GF-D8 (cell line): ENCODE results near the gene GGNBP2.

Experiments used
- DNase-seq: peaks from one replicate; lab custom pipeline; 2025; lab: John Stamatoyannopoulos, UW

The GGNBP2 gene

DNA sequence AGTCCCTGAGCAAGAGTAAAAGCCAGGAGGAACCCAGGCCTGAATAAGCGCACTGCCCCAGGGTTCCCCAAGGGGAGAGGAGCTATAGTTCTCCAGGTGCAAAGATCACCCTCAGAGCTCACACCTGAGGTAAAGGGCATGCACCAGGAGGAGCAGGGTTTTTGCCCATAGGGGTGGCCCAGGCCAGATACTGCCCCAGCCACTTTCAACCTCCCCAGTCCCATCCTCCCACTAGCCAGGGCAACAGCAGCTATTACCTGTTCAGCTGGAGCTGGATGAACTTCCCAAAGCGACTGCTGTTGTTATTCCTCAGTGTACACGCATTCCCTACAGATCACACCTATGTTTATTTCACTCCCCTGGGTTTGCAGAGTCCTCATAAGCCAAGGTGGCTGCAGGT is 29.9 kb upstream of the GGNBP2 start:
- DNase-seq = no peak

DNA sequence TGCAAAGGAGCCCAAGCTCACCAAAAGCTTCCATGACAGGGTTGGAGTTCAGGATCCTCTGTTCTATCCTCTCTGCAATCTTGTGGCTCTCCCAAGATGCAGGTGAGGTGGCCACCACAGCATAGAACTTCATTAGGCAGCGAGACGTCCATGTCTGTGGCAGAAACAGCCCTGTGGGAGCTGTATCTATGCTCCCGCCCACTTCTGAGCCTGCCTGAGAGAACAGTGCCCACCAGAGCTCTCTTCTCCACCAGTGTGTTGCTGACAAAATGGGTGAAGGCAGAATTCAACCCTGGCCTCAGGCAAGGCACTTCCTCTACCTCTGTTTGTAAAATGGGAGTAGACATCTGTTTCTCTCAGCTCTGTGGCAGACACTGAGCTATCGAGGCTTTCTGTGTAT is 28.9 kb upstream of the GGNBP2 start:
- DNase-seq = no peak

DNA sequence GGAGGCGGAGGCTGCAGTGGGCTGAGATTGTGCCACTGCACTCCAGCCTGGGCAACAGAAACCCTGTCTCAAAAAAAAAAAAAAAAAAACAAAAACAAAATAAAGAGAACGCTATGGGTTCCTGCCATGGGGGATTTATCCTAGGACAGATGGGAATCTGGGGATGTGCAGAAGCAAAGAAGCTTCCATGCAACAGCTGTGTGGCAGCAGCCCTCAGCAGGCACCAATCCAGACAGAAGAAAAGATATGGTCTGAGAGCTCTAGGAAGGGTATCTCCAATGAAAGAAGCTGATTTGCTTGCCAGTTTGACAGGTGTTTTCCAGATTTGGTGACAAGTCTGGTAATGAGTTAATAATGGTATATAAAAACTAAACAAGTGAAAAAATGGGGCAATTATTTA is 21.6 kb upstream of the GGNBP2 start:
- no peak for DNase-seq

DNA sequence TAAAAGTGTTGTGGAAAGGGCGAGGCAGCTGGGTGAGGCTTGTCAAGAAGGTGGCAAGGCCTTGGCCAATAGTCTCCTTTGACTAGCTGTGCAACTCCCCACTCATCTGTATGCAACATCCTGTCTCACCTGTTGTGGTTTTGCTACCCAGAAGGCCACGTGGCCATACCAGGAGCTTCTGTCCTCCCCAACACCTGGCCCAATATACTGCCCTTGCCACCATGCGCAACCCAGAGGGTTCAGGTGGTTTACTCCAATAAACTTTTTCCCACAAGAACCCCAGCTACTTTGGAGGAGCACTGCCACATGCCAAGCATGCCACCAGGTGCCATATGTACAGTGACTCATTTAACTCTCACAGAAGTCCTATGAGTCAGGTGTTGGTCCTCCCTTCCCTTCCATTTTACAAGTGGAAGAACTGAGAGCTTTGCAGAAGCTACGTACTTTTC is 20.3 kb upstream of the GGNBP2 start:
- DNase-seq = no peak

DNA sequence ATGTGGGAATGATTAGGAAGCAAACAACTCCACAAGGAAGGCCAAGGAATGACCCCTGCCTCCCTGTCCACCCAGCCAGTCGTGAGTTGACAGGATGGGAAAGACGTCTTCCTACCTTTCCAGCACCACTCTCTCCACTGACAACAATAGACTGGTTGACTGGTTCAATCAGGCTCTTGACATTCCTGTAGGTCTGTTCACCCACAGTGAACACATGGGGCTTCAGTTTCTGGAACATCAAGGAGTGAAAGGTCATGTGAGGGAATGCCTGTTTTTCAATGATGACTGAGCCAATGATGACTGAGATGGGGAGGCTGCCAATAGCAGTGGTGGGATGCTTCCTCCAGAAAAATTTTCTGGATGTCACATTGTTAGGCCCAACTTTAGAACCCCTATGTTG is 19.6 kb upstream of the GGNBP2 start:
- no peak for DNase-seq

DNA sequence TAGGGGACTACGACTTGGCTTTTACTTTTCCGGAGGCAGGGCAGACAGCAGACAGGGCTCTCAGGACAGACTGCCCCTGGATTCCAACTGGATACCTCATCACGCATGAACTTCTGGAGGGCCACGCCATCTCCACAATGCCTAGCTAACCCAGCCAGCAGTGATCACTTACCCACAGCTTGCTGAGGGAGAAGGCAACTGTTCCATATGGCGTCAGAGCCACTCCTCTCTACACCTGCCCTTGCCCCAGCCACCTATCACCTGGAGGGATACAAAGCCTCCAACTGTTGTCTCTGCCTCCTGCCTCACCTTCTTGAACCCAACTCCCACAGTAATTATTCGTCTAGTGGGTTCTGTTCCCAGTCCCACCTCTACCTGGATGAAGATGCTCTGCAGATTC is 18.8 kb upstream of the GGNBP2 start:
- DNase-seq = no peak

DNA sequence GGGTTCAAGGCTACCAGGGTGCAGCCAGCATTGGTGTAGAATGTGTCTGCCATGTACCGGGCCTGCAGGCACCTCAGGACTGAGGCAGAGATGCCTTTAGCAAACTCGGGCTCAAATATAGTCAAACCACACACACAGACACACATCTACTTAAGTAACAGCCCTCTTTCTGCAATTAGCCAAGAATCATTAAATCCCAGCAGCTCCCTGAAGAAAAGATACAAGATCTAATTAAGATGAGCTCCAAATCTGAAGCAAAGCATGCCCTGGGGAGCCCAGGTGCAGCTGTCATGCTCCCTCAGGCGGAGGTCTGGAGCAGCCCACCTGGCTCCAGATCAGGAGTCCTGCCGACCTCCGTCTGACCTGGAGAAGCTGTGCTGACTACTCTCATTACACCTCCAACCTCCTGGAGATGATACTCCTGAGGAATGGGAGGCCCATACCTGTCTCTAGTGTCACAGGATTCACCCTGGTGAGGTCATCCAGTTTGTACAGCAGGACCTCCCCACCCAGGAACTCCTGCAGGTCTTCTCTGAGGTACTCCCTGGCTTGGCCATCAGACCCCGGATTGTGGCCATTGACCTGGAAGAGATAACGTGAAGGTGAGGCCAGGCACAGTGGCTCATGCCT is 17.0 kb upstream of the GGNBP2 start:
- DNase-seq = no peak

DNA sequence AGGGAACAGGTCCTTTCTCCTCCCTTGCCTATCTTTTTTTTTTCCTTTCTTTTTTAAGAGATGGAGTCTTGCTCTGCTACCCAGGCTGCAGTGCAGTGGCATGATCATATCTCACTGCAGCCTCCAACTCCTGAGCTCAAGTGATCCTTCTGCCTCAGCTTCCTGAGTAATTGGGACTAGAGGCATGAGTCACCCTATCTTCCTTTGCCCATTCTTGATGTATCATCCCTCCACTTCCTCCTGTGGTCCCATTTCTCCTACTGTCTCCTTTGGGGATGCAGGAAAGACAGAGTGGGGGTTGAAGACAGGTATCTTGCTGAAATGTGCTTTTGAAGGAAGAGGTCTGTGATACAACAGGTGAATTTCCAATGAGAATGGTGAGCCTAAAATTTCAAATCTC is 15.6 kb upstream of the GGNBP2 start:
- no peak for DNase-seq

DNA sequence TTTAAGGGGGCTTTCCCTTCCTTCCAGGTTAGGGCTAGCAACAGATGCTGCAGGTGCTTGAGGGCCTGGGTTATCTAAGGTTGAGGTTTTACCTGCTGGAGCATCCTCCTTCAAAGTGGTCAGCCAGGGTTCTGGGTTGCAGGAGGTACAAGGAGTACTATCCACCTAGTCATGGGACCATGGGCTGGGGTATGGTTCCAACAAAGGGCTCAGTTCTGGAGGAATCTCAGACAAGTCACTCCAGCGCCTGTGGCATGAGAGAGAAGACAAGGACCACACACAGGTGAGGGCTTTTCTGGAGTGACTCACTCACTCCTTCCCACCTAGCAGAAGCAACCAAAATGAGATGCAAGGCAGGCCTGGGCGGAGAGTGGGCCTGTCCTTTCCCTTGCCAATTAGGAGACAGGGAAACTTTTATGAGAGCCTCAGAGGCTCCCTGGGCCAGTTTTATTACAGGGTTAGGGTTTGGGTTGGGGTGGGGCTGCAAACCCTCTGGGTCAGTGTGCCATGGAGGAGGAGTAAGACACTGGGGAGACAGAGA is 12.2 kb upstream of the GGNBP2 start:
- no peak for DNase-seq

DNA sequence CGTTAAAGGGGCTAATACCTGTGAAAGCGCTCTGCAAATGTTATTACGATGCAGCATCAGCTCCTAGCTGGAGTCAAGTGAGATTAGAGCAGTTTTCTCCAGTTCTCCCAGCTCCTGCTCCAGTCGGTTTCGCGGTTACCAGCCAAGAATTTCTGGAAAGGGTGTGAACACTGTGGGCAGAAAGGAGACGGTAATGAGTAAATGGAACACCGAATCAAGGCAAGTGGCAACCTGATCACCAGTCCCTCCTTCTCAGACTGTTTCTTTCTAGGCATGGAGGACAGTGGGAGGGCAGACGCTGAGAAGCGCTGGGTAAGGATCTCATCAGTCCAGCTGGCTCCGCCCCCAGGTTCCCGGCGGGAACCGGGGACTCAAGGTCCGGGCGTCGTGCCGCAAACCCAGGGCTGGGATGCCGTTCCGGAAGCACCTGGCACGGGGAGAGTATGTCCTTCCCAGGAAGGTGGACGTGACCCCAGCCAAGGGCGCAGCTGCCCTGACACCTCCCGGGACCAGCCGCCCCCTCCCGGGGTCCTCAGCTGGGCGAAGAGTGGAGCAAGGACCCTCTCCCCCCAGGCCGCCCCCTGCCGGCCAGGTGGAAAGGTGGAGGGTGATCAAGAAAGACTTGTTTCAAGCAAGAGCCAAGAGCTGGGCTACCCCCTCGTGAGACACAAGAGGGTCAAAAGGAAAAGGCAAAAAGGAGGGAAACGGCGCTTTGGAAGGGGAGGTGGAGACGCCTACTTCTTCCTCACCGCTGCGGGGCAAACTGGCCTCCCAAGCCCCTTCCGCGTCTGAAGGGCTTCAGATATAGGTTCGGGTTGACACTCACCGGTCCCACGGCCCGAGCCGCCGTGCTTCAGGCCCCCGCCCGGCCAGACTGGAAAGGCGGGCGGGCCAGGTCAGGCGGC is 10.5 kb upstream of the GGNBP2 start:
- no peak for DNase-seq

DNA sequence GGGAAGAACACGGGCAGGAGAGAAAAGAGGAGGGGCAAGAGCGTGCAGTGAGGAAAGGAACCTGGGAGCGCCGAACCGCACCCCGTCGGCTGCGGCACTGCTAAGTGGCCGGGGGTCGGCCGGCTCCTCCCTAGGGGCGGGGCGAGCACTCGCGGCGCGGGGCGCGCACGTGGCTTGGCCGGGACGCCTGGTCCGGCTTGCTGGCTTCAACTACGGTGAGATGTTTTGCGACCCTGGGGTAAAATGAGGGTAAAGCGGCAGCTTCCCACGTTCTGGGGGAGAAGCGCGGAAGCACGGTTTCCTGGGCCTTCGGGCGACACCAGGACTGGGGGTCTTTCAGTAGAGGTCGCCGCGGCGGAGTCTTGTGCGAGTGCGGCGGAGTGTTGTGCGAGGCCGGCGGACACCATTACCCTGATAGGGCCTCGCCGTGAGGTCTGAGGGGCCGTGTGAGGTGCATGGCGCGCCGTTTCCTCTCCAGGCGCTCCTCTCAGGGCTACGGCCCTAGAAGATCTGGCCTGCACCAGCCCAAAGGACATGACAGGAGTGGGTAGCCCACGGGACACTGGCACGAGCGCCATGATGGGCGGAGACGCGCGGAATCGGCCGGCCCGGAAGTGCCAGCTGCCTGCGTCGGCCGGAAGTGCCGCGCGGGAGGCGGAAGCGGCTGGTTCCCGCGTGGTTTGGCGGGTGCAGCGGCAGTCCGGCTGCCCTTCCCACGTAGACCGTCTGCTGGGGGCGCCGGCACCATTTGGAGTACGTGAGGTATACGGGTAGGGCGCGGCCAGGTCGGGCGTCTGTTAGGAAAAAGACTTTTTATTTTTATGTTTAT is 9.7 kb upstream of the GGNBP2 start, which contains the start of the genes MYO19 and PIGW:
MYO19 (minus strand) TSS at position 29 of the 829 bp plus-strand sequence. CDS start 2,330 bp downstream, outside the sequence.
PIGW (plus strand) TSS at position 148 of the 829 bp plus-strand sequence. CDS start 2,115 bp downstream, outside the sequence.
- DNase-seq = peak; percentile 54

DNA sequence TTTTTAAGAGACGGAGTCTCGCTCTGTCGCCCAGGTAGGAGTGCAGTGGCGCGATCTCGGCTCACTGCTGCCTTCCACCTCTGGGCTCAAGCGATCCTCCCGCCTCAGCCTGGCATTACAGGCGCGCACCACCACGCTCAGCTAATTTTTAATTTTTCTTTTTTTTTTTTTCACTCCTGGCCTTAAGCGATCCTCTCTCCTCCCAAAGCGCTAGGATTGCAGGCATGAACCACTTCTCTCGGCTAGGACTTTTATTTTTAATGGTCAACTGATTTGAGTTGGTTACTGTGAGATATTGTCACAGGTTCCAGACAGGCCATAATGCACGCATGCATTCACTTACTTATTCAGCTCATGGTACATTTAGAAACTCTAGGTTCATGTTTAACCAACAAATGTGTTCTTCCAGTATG is 9.0 kb upstream of the GGNBP2 start:
- DNase-seq = no peak

DNA sequence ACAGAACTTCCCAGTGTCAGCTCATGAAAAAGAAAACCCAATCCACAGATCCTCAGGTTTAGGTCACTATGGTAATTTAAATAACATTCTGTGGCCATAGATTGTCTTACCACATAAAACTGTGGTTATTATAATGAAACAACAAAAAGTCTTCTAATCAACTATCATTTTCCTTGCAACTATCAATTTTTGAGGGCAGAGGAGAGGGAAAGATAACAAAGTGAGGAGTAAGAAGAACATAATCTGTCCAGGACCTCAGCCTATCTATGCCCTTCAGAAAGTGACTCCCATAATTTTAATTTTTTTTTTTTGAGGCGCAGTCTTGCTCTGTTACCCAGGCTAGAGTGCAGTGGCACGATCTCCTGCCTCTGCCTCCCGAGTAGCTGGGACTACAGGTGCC is 4.0 kb upstream of the GGNBP2 start:
- no peak for DNase-seq

DNA sequence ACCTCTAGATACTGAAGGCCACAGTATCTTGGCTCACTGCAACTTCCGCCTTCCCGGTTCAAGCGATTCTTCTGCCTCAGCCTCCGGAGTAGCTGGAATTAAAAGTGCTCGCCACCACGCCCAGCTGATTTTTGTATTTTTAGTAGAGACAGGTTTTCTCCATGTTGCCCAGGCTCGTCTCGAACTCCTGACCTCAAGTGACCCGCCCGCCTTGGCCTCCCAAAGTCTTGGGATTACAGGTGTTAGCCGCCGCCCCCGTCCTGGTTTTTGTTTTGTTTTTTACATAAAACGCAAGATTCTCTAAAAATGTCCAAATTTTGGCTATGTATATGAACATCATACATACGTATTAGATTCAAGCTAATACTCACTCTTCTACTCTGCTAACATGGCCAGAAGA is 2.0 kb upstream of the GGNBP2 start:
- no peak for DNase-seq

DNA sequence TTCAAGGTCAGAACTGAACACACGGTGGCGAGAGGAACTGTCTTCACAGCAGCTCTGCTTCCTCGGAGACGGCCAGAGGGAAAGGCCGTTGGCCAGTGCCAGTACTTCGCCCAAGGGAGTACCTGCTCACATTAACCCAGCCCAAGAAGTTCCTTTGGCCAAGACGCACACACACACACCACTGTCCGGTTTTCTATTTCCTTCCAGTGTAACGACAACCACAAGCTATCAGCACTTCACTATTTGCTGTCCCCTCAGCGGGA is 744 bp upstream of the GGNBP2 start:
- DNase-seq = no peak

DNA sequence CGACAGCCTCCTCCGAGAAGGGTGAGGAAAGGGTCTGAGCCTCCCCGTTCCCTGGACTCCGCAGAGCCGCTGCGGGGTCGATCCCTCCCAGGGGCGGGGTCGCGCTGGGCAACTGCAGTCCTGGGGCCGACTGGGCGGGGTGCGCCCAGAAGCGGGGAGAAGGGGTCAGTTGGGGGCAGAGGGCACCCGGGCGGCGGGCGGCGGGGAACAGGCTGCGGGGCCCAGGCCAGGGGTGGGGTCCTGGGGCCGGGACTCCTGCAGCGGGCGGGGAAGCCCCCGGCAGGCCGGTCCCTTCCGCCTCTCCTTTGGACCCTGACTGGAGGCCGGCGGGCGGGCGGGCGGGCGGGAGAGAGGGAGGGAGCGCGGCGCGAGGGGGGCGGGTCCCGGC is 352 bp downstream of the GGNBP2 start:
- DNase-seq = no peak

DNA sequence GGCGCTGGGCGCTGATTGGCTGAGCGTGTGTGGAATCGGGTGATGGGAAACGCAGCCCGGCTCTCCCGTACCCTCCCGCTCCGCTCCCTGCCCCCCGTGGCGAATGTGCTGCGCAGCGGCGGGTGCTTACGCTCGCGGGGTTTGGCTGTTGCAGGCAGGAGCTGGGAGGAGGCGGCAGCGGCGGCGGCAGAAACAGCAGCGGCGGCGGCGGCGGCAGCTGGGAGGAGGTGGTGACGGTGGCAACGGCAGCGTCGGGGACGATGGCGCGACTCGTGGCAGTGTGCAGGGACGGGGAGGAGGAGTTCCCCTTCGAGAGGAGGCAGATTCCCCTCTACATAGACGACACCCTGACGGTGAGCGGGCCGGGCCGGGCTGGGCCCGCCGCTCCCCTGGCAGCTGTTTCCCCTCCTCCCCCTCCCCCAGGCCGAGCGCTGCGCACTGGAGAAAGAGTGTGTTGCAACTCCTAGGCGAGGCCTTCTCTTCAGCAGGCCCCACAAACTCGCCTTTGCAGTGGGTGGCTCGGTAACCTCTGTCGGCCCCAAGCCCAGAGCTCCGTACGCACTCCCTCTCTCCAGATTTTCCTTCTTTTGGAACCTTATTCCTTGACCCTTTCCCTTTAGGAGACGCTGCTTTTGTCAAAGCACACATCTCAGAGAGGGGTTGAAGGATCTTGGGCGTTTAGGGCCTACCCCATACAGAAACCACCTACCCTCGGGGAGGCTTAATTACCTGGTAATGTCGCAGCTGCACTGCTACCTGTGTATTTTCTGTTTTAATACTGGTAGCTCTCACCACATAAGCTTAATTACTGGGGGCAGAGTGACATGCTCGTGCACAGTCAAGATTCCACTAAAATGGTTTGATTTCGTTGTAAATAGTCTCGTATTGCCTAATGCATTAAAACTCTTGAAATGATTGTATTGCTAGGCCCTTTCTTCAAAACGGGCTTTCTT is 1.0 kb downstream of the GGNBP2 start:
- peak; percentile 70 for DNase-seq

DNA sequence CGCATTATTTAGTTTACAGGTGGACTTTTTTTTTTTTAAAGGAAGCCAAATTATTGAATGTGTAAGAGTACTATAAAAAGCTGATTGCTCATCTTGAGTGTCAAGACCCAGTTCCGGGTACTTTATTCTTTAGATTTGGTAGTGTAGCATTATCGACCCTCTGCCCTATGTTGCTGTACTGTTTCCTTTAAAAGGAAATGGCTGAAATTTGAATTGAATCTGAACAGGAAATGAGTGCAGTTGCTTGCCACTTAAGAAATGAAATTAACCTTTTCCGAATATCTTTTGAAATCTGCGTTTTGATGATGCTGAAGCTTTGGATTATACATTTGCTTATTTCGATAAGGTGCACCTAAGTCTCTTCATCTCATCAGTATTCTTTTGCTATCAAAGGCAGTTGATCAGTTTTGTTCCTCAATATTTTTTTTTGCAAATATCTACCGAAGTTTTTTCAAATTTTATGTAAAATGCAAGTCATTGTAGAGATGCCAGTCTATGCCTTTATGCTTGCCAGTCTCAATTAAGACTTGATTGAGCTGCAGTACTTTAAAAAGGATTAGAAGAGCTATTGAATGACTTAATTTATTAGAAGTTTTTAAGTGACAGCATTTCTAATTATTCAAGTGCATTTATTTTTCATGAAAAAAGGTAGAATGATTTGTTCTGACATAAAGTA is 1.8 kb downstream of the GGNBP2 start:
- DNase-seq = no peak

DNA sequence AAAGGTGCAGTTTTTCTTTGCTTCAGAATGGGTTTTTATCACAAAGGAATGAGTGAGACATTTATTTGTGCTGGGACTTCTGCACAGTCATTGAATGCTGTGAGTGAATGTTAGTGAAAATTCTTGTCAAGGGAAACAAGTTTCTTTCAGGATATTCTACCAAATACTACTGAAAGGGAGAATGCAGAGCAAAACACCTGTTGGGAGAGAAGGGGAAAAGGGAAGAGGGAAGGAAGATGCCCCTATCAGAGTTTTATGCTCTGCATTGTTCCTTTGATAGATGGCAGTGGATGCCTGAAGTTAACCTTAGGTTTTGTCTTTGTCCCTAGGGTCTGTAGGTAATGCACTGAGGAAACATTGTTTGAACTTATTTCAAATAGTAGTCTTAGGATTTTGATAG is 3.1 kb downstream of the GGNBP2 start:
- no peak for DNase-seq
